LNCaP clone FGC (cell line): ENCODE data around the gene MYL12A.
"Not testable (repeated sequence)": the region's sequence is repeated elsewhere in the genome, so short reads cannot be mapped to it uniquely, and the experiment has no call there.

ENCODE experiments used
- DNase-seq: peaks from one replicate; pipeline ENCODE4 v3.0.0-alpha.2; 2011; ENCODE audit warnings: low read depth
- H3K4me3 ChIP-seq: 2 replicates; pipeline ENCODE4 v1.5.1; 2011; ENCODE audit warnings: mild to moderate bottlenecking, low read depth, low read length, control low read depth
- TF ChIP-seq, protein P1 (sequence below): IDR thresholded peaks from 2 replicates; pipeline ENCODE4 v1.5.1; 2012; ENCODE audit warnings: mild to moderate bottlenecking; ENCODE audit not compliant: control insufficient read depth, insufficient read depth; ENCODE audit errors: extremely low read depth

MYL12A gene

GRCh38 chr18:3219241-3219630, 28.4 kb upstream of the MYL12A start:
- DNase-seq = no peak
- TF ChIP-seq, protein P1, sequence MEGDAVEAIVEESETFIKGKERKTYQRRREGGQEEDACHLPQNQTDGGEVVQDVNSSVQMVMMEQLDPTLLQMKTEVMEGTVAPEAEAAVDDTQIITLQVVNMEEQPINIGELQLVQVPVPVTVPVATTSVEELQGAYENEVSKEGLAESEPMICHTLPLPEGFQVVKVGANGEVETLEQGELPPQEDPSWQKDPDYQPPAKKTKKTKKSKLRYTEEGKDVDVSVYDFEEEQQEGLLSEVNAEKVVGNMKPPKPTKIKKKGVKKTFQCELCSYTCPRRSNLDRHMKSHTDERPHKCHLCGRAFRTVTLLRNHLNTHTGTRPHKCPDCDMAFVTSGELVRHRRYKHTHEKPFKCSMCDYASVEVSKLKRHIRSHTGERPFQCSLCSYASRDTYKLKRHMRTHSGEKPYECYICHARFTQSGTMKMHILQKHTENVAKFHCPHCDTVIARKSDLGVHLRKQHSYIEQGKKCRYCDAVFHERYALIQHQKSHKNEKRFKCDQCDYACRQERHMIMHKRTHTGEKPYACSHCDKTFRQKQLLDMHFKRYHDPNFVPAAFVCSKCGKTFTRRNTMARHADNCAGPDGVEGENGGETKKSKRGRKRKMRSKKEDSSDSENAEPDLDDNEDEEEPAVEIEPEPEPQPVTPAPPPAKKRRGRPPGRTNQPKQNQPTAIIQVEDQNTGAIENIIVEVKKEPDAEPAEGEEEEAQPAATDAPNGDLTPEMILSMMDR = no peak
- no peak overlapping the region for H3K4me3 ChIP-seq

GRCh38 chr18:3219631-3220335, 27.8 kb upstream of the MYL12A start, which contains the start of gene MYOM1:
Gene MYOM1 (minus strand): TSS chr18:3219968. CDS start chr18:3215223, 4,745 bp downstream.
- DNase-seq = no peak
- TF ChIP-seq, protein P1 = no peak
- no peak within 1 kb of the TSS for H3K4me3 ChIP-seq

GRCh38 chr18:3220868-3221267, 26.7 kb upstream of the MYL12A start:
- not testable (repeated sequence) for H3K4me3 ChIP-seq, DNase-seq

DNA sequence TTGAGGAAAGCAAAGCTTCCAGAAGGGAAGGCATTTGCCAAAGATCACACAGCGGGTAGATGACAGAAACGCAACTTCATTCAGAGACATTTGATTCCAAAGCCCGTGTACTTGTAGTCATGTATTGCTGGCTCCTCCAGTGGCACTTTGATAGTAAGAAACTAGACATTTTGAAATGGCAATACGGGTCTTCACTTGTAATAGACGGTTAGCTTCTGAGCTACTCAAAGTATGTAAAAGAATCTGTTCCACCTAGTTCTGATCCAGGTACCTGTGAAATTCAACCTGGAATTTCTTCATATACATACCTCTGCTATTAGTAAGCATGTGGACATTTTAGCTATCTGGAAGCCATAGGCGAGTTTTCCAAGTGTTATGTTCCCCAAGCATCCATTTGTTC, 26.1 kb upstream of the MYL12A start:
- no peak overlapping the region for H3K4me3 ChIP-seq
- TF ChIP-seq, protein P1 = no peak
- DNase-seq = no peak

DNA sequence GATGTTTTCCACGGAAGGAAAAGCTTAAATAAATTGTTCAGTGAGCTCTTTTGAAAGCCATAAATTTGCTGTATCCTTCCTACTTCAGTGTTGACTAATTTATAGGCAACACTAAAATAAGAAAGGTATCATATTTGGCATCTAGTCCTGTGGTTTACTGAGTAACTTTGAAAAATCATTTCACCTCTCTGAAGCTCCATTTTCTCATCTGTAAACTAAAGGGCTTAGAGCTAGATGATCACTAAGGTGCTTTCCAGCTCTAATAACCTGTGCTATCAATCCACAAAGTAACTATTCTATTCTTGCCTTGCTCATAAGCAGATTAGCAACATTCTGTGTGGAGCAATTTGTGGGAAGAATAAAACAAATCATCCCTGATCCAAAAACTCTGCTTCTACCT, 24.2 kb upstream of the MYL12A start:
- TF ChIP-seq, protein P1 = no peak
- no peak for DNase-seq
- no peak overlapping the region for H3K4me3 ChIP-seq

DNA sequence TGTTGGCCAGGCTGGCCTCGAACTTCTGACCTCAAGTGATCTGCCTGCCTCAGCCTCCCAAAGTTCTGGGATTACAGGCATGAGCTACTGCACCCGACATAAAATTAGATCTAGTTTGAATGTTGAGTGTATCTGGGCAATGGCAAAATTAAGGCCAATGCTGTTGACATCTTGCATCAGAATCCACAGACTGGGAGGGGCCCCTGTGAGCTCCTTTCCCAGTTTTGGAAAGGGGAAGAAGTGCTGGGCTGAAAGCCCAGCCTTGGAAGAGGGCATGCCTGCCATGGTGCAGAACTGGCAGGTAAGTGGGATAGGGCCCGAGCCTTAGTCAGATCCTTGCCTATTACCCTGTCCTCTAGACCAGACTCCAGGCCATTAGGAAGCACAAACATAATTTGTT, 23.4 kb upstream of the MYL12A start:
- no peak overlapping the region for H3K4me3 ChIP-seq
- TF ChIP-seq, protein P1 = no peak
- no peak for DNase-seq

GRCh38 chr18:3225588-3225987, 22.0 kb upstream of the MYL12A start:
- TF ChIP-seq, protein P1 = no peak
- DNase-seq = no peak
- no peak overlapping the region for H3K4me3 ChIP-seq
